Measurements from ENCODE around the gene P3H4. TPM values are rescaled to one million over a fixed set of nuclear protein-coding genes. Genes with fewer than 3 reads are reported as not detected.
"Not testable (repeated sequence)": the region's sequence is repeated elsewhere in the genome, so short reads cannot be mapped to it uniquely, and the experiment has no call there.

The P3H4 gene
- polyA plus RNA-seq, 1 donor from 2014 or later: 17.8 TPM

DNA sequence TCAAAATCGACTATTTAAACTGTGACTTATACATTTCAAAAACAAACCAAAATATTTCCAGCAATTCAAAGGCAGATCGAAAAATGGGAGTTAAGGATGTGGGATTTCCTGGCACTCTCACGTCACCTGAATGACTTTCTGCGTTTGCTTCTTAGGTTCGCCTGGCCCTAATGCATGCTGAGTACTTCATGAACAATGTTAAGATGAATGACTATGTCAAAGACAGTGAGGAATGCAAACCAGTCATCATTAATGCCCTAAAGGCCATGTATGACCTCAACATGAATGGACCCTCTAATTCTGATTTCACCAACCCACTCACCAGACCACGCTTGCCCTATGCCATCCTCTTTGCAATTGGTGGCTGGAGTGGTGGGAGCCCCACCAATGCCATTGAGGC is 33.2 kb upstream of the P3H4 start:
- no peak for TF ChIP-seq RAD21 (conservative IDR thresholded peaks at IDR 0.05)
- TF ChIP-seq, protein P1, sequence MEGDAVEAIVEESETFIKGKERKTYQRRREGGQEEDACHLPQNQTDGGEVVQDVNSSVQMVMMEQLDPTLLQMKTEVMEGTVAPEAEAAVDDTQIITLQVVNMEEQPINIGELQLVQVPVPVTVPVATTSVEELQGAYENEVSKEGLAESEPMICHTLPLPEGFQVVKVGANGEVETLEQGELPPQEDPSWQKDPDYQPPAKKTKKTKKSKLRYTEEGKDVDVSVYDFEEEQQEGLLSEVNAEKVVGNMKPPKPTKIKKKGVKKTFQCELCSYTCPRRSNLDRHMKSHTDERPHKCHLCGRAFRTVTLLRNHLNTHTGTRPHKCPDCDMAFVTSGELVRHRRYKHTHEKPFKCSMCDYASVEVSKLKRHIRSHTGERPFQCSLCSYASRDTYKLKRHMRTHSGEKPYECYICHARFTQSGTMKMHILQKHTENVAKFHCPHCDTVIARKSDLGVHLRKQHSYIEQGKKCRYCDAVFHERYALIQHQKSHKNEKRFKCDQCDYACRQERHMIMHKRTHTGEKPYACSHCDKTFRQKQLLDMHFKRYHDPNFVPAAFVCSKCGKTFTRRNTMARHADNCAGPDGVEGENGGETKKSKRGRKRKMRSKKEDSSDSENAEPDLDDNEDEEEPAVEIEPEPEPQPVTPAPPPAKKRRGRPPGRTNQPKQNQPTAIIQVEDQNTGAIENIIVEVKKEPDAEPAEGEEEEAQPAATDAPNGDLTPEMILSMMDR (IDR thresholded peaks at IDR 0.05; ENCODE audit: poor library complexity, severe bottlenecking): no peak
- TF ChIP-seq, protein P2, sequence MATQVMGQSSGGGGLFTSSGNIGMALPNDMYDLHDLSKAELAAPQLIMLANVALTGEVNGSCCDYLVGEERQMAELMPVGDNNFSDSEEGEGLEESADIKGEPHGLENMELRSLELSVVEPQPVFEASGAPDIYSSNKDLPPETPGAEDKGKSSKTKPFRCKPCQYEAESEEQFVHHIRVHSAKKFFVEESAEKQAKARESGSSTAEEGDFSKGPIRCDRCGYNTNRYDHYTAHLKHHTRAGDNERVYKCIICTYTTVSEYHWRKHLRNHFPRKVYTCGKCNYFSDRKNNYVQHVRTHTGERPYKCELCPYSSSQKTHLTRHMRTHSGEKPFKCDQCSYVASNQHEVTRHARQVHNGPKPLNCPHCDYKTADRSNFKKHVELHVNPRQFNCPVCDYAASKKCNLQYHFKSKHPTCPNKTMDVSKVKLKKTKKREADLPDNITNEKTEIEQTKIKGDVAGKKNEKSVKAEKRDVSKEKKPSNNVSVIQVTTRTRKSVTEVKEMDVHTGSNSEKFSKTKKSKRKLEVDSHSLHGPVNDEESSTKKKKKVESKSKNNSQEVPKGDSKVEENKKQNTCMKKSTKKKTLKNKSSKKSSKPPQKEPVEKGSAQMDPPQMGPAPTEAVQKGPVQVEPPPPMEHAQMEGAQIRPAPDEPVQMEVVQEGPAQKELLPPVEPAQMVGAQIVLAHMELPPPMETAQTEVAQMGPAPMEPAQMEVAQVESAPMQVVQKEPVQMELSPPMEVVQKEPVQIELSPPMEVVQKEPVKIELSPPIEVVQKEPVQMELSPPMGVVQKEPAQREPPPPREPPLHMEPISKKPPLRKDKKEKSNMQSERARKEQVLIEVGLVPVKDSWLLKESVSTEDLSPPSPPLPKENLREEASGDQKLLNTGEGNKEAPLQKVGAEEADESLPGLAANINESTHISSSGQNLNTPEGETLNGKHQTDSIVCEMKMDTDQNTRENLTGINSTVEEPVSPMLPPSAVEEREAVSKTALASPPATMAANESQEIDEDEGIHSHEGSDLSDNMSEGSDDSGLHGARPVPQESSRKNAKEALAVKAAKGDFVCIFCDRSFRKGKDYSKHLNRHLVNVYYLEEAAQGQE (IDR thresholded peaks at IDR 0.05; ENCODE audit: borderline replicate concordance): no peak
- TF ChIP-seq SMC3 (conservative IDR thresholded peaks at IDR 0.05; ENCODE audit: poor library complexity): no peak
- TF ChIP-seq MXI1 (conservative IDR thresholded peaks at IDR 0.05; ENCODE audit: poor library complexity, severe bottlenecking): no peak
- TF ChIP-seq POLR2AphosphoS5 (IDR thresholded peaks at IDR 0.05): no peak
- TF ChIP-seq EZH2 (IDR thresholded peaks at IDR 0.05; ENCODE audit: borderline replicate concordance, insufficient read depth, low read length, poor library complexity, severe bottlenecking): no peak
- TF ChIP-seq EP300 (conservative IDR thresholded peaks at IDR 0.05; ENCODE audit: poor library complexity, severe bottlenecking): no peak
- TF ChIP-seq TAF1 (IDR thresholded peaks at IDR 0.05; ENCODE audit: low read depth): no peak

DNA sequence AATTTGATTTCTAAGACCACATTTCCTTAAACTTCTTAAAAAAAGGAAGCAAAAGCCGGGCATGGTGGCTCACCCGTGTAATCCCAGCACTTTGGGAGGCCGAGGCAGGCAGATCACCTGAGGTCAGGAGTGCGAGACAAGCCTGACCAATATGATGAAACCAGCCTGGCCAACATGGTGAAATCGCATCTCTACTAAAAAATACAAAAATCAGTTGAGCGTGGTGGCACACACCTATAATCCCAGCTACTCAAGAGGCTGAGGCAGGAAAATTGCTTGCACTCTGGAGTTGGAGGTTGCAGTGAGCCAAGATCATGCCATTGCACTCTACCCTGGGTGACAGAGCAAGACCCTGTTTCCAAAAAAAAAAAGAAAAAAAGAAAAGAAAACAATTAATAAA is 29.0 kb upstream of the P3H4 start:
- H3K4me3 ChIP-seq (ENCODE audit: low read length); H3K4me2 ChIP-seq (ENCODE audit: low read length); H3K36me3 ChIP-seq (ENCODE audit: insufficient read depth, low read length); H3F3A ChIP-seq (ENCODE audit: insufficient read depth, low read length, poor library complexity, severe bottlenecking); H2AFZ ChIP-seq (ENCODE audit: low read depth, low read length); H3K9ac ChIP-seq (ENCODE audit: low read length); H3K27me3 ChIP-seq (ENCODE audit: insufficient read depth, low read depth, low read length); H3K79me2 ChIP-seq (replicated peaks; ENCODE audit: insufficient read depth, low read length); H4K20me1 ChIP-seq (ENCODE audit: insufficient read depth); H3K27ac ChIP-seq (ENCODE audit: low read length); H3K9me3 ChIP-seq (ENCODE audit: low read length); H3K9me2 ChIP-seq (ENCODE audit: insufficient read depth, low read length): not testable (repeated sequence)

More for the DNA sequence above, 33.2 kb upstream of the P3H4 start:
- Histone ChIP-seq H3K9me3 (ENCODE audit: low read length) (no peaks in the 10 kb centered on the region), H3K4me2 (ENCODE audit: low read length) (no peak overlapping the region), H3F3A (ENCODE audit: insufficient read depth, low read length, poor library complexity, severe bottlenecking) (no peaks in the 10 kb centered on the region), H4K20me1 (ENCODE audit: insufficient read depth) (no peaks in the 10 kb centered on the region), H3K27me3 (ENCODE audit: insufficient read depth, low read depth, low read length) (no peaks in the 10 kb centered on the region), H2AFZ (ENCODE audit: low read depth, low read length) (no peak overlapping the region), H3K36me3 (ENCODE audit: insufficient read depth, low read length) (no peaks in the 10 kb centered on the region), H3K4me3 (ENCODE audit: low read length) (no peak overlapping the region), H3K27ac (ENCODE audit: low read length) (no peak overlapping the region), H3K9ac (ENCODE audit: low read length) (no peak overlapping the region), H3K79me2 (replicated peaks; ENCODE audit: insufficient read depth, low read length) (peaks cover 21% of the 10 kb centered on the region), H3K9me2 (ENCODE audit: insufficient read depth, low read length) (no peaks in the 10 kb centered on the region)

DNA sequence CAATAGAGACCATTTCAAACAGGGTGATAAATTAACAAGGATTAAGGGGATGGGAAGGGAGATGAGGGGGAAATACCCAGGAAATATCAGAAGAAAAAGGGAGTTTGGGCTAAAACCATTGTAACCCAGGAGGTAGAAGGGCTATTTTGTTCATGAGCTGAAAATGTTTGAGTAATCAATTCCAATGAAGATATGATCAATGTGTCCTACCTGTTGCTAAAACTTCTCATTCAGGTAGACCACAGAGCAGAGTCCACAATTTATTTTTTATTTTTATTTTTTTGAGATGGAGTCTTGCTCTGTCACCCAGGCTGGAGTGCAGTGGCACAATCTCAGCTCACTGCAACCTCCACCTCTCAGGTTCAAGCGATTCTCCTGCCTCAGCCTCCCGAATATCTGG is 27.7 kb upstream of the P3H4 start:
- H3K9me2 ChIP-seq (ENCODE audit: insufficient read depth, low read length); H3K27me3 ChIP-seq (ENCODE audit: insufficient read depth, low read depth, low read length); H3K9ac ChIP-seq (ENCODE audit: low read length); H3K4me2 ChIP-seq (ENCODE audit: low read length); H3K9me3 ChIP-seq (ENCODE audit: low read length); H2AFZ ChIP-seq (ENCODE audit: low read depth, low read length); H3F3A ChIP-seq (ENCODE audit: insufficient read depth, low read length, poor library complexity, severe bottlenecking); H3K4me3 ChIP-seq (ENCODE audit: low read length); H3K27ac ChIP-seq (ENCODE audit: low read length); H3K36me3 ChIP-seq (ENCODE audit: insufficient read depth, low read length); H4K20me1 ChIP-seq (ENCODE audit: insufficient read depth): not testable (repeated sequence)
- peaks cover 17% of the 10 kb centered on the region for H3K79me2 ChIP-seq (replicated peaks; ENCODE audit: insufficient read depth, low read length)
